ENCODE results near the gene TTYH1.

Gene TTYH1

GRCh38 chr19:54395685-54396084 is 19.6 kb upstream of the TTYH1 start:
- H3K36me3 ChIP-seq (ENCODE audit: control insufficient read depth, insufficient read depth, low read length, severe bottlenecking): no peaks in the 10 kb centered on the region
- H3K27me3 ChIP-seq (replicated peaks; ENCODE audit: control insufficient read depth, insufficient read depth, low read length): peaks cover 9% of the 10 kb centered on the region
- H3K4me3 ChIP-seq (ENCODE audit: low read length): no peak overlapping the region
- H3K9ac ChIP-seq (ENCODE audit: low read length): no peak overlapping the region
- H3K4me1 ChIP-seq (ENCODE audit: control insufficient read depth, insufficient read depth, low read length): peaks cover 11% of the 10 kb centered on the region
- no peak for DNase-seq (ENCODE audit: low read depth)
- no peaks in the 10 kb centered on the region for H3K9me3 ChIP-seq (ENCODE audit: control insufficient read depth, low read length)

DNA sequence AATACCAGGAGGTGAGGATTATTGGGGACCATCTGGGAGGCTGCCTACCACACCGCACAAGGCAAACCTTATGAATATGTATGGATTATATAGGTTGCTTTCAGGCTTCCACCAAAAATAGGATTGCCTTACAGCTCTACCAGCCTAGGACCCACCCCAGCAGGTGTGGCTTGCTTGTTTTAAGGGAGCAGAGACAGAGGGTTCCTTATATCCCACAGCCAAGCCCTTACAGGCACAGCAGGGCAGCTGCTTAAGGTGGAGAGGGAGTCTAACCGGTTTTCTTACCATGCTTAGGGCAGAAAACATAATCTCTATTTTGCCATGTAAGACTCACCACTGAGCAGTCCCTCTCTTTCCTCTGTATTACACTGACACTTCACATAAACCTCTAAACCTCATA is 16.1 kb upstream of the TTYH1 start:
- Histone ChIP-seq H3K27me3 (replicated peaks; ENCODE audit: control insufficient read depth, insufficient read depth, low read length) (peaks cover 3% of the 10 kb centered on the region), H3K9ac (ENCODE audit: low read length) (no peak overlapping the region), H3K4me1 (ENCODE audit: control insufficient read depth, insufficient read depth, low read length) (peaks cover 4% of the 10 kb centered on the region), H3K36me3 (ENCODE audit: control insufficient read depth, insufficient read depth, low read length, severe bottlenecking) (no peaks in the 10 kb centered on the region), H3K4me3 (ENCODE audit: low read length) (no peak overlapping the region), H3K9me3 (ENCODE audit: control insufficient read depth, low read length) (no peaks in the 10 kb centered on the region)
- no peak for DNase-seq (ENCODE audit: low read depth)

DNA sequence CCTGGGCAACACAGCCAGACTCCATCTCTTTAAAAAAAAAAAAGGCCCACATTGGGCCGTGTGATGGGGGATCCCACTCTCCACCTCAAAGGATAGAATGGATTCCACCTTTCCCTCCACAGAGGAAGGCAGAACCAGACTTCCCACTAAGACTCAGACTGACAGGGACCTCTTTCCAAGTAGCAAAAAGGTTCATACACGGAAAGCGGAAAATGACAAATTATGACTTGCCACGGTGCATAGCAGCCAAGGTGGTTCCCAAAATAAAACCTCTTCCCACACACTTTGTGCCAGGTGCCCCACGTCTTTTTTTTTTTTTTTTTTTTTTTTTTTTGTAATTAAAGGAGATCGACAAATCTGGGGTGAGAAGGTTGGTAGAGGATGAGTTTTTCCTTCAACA is 14.4 kb upstream of the TTYH1 start:
- DNase-seq (ENCODE audit: low read depth): no peak
- Histone ChIP-seq H3K9me3 (ENCODE audit: control insufficient read depth, low read length) (no peaks in the 10 kb centered on the region), H3K4me3 (ENCODE audit: low read length) (no peak overlapping the region), H3K4me1 (ENCODE audit: control insufficient read depth, insufficient read depth, low read length) (peaks cover 4% of the 10 kb centered on the region), H3K27me3 (replicated peaks; ENCODE audit: control insufficient read depth, insufficient read depth, low read length) (peaks cover 3% of the 10 kb centered on the region), H3K9ac (ENCODE audit: low read length) (no peak overlapping the region), H3K36me3 (ENCODE audit: control insufficient read depth, insufficient read depth, low read length, severe bottlenecking) (no peaks in the 10 kb centered on the region)

GRCh38 chr19:54403054-54403453 is 12.2 kb upstream of the TTYH1 start:
- Histone ChIP-seq H3K9me3 (ENCODE audit: control insufficient read depth, low read length) (peaks cover 3% of the 10 kb centered on the region), H3K36me3 (ENCODE audit: control insufficient read depth, insufficient read depth, low read length, severe bottlenecking) (no peaks in the 10 kb centered on the region), H3K4me3 (ENCODE audit: low read length) (no peak overlapping the region), H3K9ac (ENCODE audit: low read length) (no peak overlapping the region), H3K27me3 (replicated peaks; ENCODE audit: control insufficient read depth, insufficient read depth, low read length) (peaks cover 3% of the 10 kb centered on the region), H3K4me1 (ENCODE audit: control insufficient read depth, insufficient read depth, low read length) (peaks cover 4% of the 10 kb centered on the region)
- DNase-seq (ENCODE audit: low read depth): no peak

GRCh38 chr19:54405628-54406027 is 9.6 kb upstream of the TTYH1 start:
- Histone ChIP-seq H3K4me3 (ENCODE audit: low read length) (no peak overlapping the region), H3K4me1 (ENCODE audit: control insufficient read depth, insufficient read depth, low read length) (no peaks in the 10 kb centered on the region), H3K27me3 (replicated peaks; ENCODE audit: control insufficient read depth, insufficient read depth, low read length) (peaks cover 2% of the 10 kb centered on the region), H3K9ac (ENCODE audit: low read length) (no peak overlapping the region), H3K9me3 (ENCODE audit: control insufficient read depth, low read length) (peaks cover 4% of the 10 kb centered on the region), H3K36me3 (ENCODE audit: control insufficient read depth, insufficient read depth, low read length, severe bottlenecking) (no peaks in the 10 kb centered on the region)
- DNase-seq (ENCODE audit: low read depth): no peak

DNA sequence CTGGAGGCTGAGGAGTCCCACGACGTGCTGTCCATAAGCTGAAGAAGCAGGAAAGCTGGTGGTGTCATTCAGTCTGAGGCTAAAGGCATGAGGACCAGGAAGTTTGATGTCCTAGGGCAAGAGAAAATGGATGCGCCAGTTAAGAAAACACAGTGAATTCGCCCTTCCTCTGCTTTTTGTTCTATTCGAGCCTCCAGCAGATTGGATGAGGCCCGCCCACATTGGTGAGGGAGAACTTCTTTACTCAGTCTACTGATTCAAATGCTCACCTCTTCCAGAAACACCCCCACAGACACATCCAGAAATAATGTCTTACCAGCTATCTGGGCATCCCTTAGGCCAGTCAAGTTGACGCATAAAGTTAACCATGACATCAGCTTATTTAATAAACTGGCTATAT is 7.5 kb upstream of the TTYH1 start:
- DNase-seq (ENCODE audit: low read depth): no peak
- no peak overlapping the region for H3K4me3 ChIP-seq (ENCODE audit: low read length)
- peaks cover 4% of the 10 kb centered on the region for H3K9me3 ChIP-seq (ENCODE audit: control insufficient read depth, low read length)
- peaks cover 9% of the 10 kb centered on the region for H3K27me3 ChIP-seq (replicated peaks; ENCODE audit: control insufficient read depth, insufficient read depth, low read length)
- no peaks in the 10 kb centered on the region for H3K4me1 ChIP-seq (ENCODE audit: control insufficient read depth, insufficient read depth, low read length)
- H3K9ac ChIP-seq (ENCODE audit: low read length): no peak overlapping the region
- H3K36me3 ChIP-seq (ENCODE audit: control insufficient read depth, insufficient read depth, low read length, severe bottlenecking): no peaks in the 10 kb centered on the region

- Histone ChIP-seq H3K9me3 (ENCODE audit: control insufficient read depth, low read length) (peaks cover 4% of the 10 kb centered on the region), H3K4me1 (ENCODE audit: control insufficient read depth, insufficient read depth, low read length) (no peaks in the 10 kb centered on the region), H3K4me3 (ENCODE audit: low read length) (no peak overlapping the region), H3K36me3 (ENCODE audit: control insufficient read depth, insufficient read depth, low read length, severe bottlenecking) (no peaks in the 10 kb centered on the region), H3K27me3 (replicated peaks; ENCODE audit: control insufficient read depth, insufficient read depth, low read length) (peaks cover 9% of the 10 kb centered on the region), H3K9ac (ENCODE audit: low read length) (no peak overlapping the region)
- DNase-seq (ENCODE audit: low read depth): no peak
These were observed 6.7 kb upstream of the TTYH1 start for GRCh38 chr19:54408456-54409026.

GRCh38 chr19:54411033-54411432 is 4.2 kb upstream of the TTYH1 start:
- no peaks in the 10 kb centered on the region for H3K4me1 ChIP-seq (ENCODE audit: control insufficient read depth, insufficient read depth, low read length)
- H3K27me3 ChIP-seq (replicated peaks; ENCODE audit: control insufficient read depth, insufficient read depth, low read length): peaks cover 22% of the 10 kb centered on the region
- DNase-seq (ENCODE audit: low read depth): no peak
- H3K9ac ChIP-seq (ENCODE audit: low read length): no peak overlapping the region
- H3K9me3 ChIP-seq (ENCODE audit: control insufficient read depth, low read length): peaks cover 4% of the 10 kb centered on the region
- H3K4me3 ChIP-seq (ENCODE audit: low read length): no peak overlapping the region
- H3K36me3 ChIP-seq (ENCODE audit: control insufficient read depth, insufficient read depth, low read length, severe bottlenecking): no peaks in the 10 kb centered on the region

- Histone ChIP-seq H3K4me3 (ENCODE audit: low read length) (no peak overlapping the region), H3K4me1 (ENCODE audit: control insufficient read depth, insufficient read depth, low read length) (no peaks in the 10 kb centered on the region), H3K9ac (ENCODE audit: low read length) (no peak overlapping the region), H3K9me3 (ENCODE audit: control insufficient read depth, low read length) (peaks cover 3% of the 10 kb centered on the region), H3K27me3 (replicated peaks; ENCODE audit: control insufficient read depth, insufficient read depth, low read length) (peaks cover 39% of the 10 kb centered on the region), H3K36me3 (ENCODE audit: control insufficient read depth, insufficient read depth, low read length, severe bottlenecking) (no peaks in the 10 kb centered on the region)
- no peak for DNase-seq (ENCODE audit: low read depth)
These were observed 2.4 kb upstream of the TTYH1 start for GRCh38 chr19:54412877-54413276.

DNA sequence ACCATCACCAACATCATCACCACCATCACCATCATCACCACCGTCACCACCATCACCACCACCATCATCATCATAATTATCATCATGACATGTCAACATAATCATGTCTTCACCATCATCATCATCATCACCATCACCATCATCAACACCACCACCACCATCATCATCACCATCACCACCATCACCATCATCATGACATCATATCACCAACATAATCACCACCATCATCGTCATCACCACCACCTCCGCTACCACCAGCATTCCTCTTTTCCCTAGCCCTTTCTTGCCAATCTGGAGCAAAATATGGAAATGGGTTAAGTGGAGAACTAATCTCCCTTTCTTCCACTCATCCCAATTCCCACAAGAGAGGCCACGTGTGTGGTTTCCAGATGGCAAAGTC is 1.1 kb upstream of the TTYH1 start:
- no peaks in the 10 kb centered on the region for H3K36me3 ChIP-seq (ENCODE audit: control insufficient read depth, insufficient read depth, low read length, severe bottlenecking)
- no peaks in the 10 kb centered on the region for H3K9me3 ChIP-seq (ENCODE audit: control insufficient read depth, low read length)
- no peaks in the 10 kb centered on the region for H3K4me1 ChIP-seq (ENCODE audit: control insufficient read depth, insufficient read depth, low read length)
- H3K27me3 ChIP-seq (replicated peaks; ENCODE audit: control insufficient read depth, insufficient read depth, low read length): peaks cover 39% of the 10 kb centered on the region
- H3K9ac ChIP-seq (ENCODE audit: low read length): no peak overlapping the region
- DNase-seq (ENCODE audit: low read depth): no peak
- no peak overlapping the region for H3K4me3 ChIP-seq (ENCODE audit: low read length)

GRCh38 chr19:54415901-54416673 is 823 bp downstream of the TTYH1 start:
- H3K4me3 ChIP-seq (ENCODE audit: low read length): no peak overlapping the region
- no peaks in the 10 kb centered on the region for H3K36me3 ChIP-seq (ENCODE audit: control insufficient read depth, insufficient read depth, low read length, severe bottlenecking)
- no peaks in the 10 kb centered on the region for H3K4me1 ChIP-seq (ENCODE audit: control insufficient read depth, insufficient read depth, low read length)
- H3K27me3 ChIP-seq (replicated peaks; ENCODE audit: control insufficient read depth, insufficient read depth, low read length): peaks cover 40% of the 10 kb centered on the region
- DNase-seq (ENCODE audit: low read depth): no peak
- no peaks in the 10 kb centered on the region for H3K9me3 ChIP-seq (ENCODE audit: control insufficient read depth, low read length)
- no peak overlapping the region for H3K9ac ChIP-seq (ENCODE audit: low read length)
